K562 (cell line): ENCODE results near the gene CCDC88C.

Source experiments
- CTCF ChIP-seq, 3 experiments: IDR thresholded peaks in 2 of 3; conservative IDR thresholded peaks in 1 of 3; 2 replicates each; pipeline ENCODE4 v1.5.1; 2011 to 2012; ENCODE audit warnings: low read length in 3 of 3, mild to moderate bottlenecking in 3 of 3, control low read depth in 2 of 3, improper control_type of control experiment in 1 of 3, inconsistent platforms in 1 of 3, low read depth in 1 of 3, mixed read lengths in 1 of 3, moderate library complexity in 1 of 3; ENCODE audit not compliant: insufficient read depth in 2 of 3
- EZH2 ChIP-seq: IDR thresholded peaks from 2 replicates; pipeline ENCODE4 v1.6.1; 2012; ENCODE audit warnings: low read depth, mild to moderate bottlenecking, inconsistent platforms, low read length, borderline replicate concordance
- JUND ChIP-seq, 2 experiments: IDR thresholded peaks; 2 replicates in 1 of 2; 3 replicates in 1 of 2; pipeline ENCODE4 v1.6.1; 2011; ENCODE audit warnings: borderline replicate concordance in 2 of 2, low read depth in 2 of 2, low read length in 2 of 2, improper control_type of control experiment in 1 of 2, missing biosample characterization in 1 of 2, missing genetic modification characterization in 1 of 2, missing genetic modification reagents in 1 of 2
- NFYB ChIP-seq: IDR thresholded peaks from 2 replicates; pipeline ENCODE4 v1.6.1; 2011; ENCODE audit warnings: mild to moderate bottlenecking, moderate library complexity; ENCODE audit not compliant: insufficient read length; ENCODE audit errors: extremely low read depth
- POLR2A ChIP-seq: fragments of 450-650 bp; conservative IDR thresholded peaks from 2 replicates; pipeline ENCODE4 v1.6.1; 2016
- REST ChIP-seq, 2 experiments: fragments of 450-650 bp; formaldehyde crosslinking in 1 of 2; IDR thresholded peaks; 2 replicates each; pipeline versions ENCODE4 v1.4.0 to v1.6.1; 2014 to 2020; ENCODE audit warnings: mild to moderate bottlenecking in 2 of 2, borderline replicate concordance in 1 of 2, low read depth in 1 of 2
- RFX5 ChIP-seq: IDR thresholded peaks from 2 replicates; pipeline ENCODE4 v1.6.1; 2011; ENCODE audit warnings: low read depth, mild to moderate bottlenecking, improper control_type of control experiment, low read length
- TEAD1 ChIP-seq, 2 experiments: fragments of 450-650 bp in 1 of 2; sonication (generic) in 1 of 2; formaldehyde crosslinking; IDR thresholded peaks; 2 replicates each; pipeline versions ENCODE4 v1.4.0 to v1.8.0; 2020 to 2022; ENCODE audit warnings: mild to moderate bottlenecking in 2 of 2, missing genetic modification reagents in 1 of 2
- ZNF589 ChIP-seq: fragments of 200-800 bp; sonication (Bioruptor generic); IDR thresholded peaks from 2 replicates; pipeline ENCODE4 v1.6.1; 2016; ENCODE audit warnings: low read depth, missing genetic modification characterization, missing compliant biosample characterization
- ZNF696 ChIP-seq: fragments of 250-450 bp; sonication (Bioruptor Pico); conservative IDR thresholded peaks from 2 replicates; pipeline ENCODE4 v1.4.0; 2020; ENCODE audit warnings: mild to moderate bottlenecking, moderate library complexity

DNA sequence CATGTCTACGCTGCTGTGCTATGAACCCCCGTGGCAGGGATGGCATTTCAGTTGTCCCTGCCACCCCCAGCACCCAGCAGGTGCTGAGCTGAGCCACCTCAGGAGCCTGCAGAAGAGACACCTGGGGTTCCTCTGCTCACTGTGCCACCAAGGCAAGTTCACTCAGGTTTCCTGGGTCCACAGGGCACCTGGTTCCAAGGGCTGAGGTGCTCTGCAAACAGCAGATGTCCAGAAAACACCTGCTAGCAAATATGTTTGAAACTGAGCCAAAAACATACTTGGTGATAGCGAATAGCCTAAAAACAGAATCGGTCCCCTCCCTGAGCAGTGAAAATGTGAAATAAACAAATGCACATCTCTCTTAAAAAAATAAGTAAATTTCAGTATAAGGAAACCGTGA is 137.5 kb downstream of the CCDC88C start:
- TF ChIP-seq POLR2A, result no peak
- no peak for TF ChIP-seq TEAD1 (CRISPR knock-in tag; IDR thresholded peaks at IDR 0.05)
- no peak for TF ChIP-seq CTCF (IDR thresholded peaks at IDR 0.05 in 2 of 3, conservative IDR thresholded peaks at IDR 0.05 in 1 of 3; ENCODE audit: insufficient read depth in 2 of 3, low read depth in 1 of 3, low read length in 3 of 3)
- no peak for TF ChIP-seq NFYB
- TF ChIP-seq JUND (IDR thresholded peaks at IDR 0.05; ENCODE audit: borderline replicate concordance, low read depth, low read length), result no peak
- TF ChIP-seq JUND (tag; IDR thresholded peaks at IDR 0.05; ENCODE audit: borderline replicate concordance, low read depth, low read length), result no peak
- TF ChIP-seq ZNF589 (CRISPR knock-in tag), result no peak
- no peak for TF ChIP-seq EZH2
- TF ChIP-seq ZNF696 (CRISPR knock-in tag), result no peak
- no peak for TF ChIP-seq RFX5
- no peak for TF ChIP-seq REST (IDR thresholded peaks at IDR 0.05; ENCODE audit: borderline replicate concordance)
- TF ChIP-seq REST (CRISPR knock-in tag; IDR thresholded peaks at IDR 0.05; ENCODE audit: low read depth), result no peak
